Epithelial cell of esophagus (primary cell): ENCODE measurements around the gene TMEM17.

ENCODE experiments used
- DNase-seq: peaks from one replicate; pipeline ENCODE4 v3.0.0; 2010; ENCODE audit warnings: low read depth
- H3K4me3 ChIP-seq: 2 replicates; pipeline ENCODE4 v1.5.1; 2011; ENCODE audit warnings: mild to moderate bottlenecking, low read length, control low read depth
- CTCF ChIP-seq: IDR thresholded peaks from 2 replicates; pipeline ENCODE4 v1.5.1; 2011; ENCODE audit warnings: low read depth, mild to moderate bottlenecking, low read length, control low read depth, inconsistent platforms; ENCODE audit not compliant: insufficient read depth; ENCODE audit errors: missing control alignments

TMEM17 gene

GRCh38 chr2:62450716-62451191 is 55.2 kb downstream of the TMEM17 start:
- TF ChIP-seq CTCF, result no peak
- no peak overlapping the region for H3K4me3 ChIP-seq
- no peak for DNase-seq
